HG02588 (cell line): ENCODE results near the gene DIO2.

ENCODE experiments used
- ATAC-seq: cut with Tn5 transposase; IDR thresholded peaks from one replicate; pipeline ENCODE4 v1.9.1; 2021; ENCODE audit warnings: mild to moderate bottlenecking, moderate library complexity; ENCODE audit not compliant: unreplicated experiment

Gene DIO2

DNA sequence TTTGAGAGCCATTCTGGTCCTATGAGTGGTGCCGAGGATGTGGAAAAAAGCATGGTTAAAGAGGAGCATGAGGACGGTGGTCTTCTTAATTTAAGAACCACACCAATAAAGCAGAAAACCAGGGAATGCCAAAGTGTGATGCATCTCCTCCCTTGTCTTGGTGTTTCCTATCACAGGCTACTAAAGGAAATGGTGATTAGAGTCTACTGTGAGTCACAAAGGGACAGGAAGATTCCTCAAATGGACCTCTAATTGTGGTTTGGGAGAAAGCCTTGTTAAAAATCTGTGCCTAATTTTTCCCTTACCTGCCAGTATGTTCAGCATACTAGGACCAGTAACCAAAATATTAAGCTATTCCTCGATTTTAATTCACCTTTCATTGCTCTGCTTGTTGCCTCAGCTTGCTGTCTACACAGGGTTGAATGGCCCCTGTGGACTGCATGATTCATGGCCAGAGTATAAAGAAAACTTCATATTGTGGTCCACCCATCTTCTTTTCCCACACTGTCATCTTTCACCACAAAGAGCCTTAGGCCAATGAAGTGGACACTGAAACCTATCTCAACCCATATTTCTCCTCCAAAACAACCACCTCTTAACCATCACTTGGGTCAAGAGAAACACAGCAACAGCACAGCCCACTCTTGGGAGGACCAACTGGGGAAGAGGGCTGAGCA is 38.8 kb downstream of the DIO2 start:
- no peak for ATAC-seq

DNA sequence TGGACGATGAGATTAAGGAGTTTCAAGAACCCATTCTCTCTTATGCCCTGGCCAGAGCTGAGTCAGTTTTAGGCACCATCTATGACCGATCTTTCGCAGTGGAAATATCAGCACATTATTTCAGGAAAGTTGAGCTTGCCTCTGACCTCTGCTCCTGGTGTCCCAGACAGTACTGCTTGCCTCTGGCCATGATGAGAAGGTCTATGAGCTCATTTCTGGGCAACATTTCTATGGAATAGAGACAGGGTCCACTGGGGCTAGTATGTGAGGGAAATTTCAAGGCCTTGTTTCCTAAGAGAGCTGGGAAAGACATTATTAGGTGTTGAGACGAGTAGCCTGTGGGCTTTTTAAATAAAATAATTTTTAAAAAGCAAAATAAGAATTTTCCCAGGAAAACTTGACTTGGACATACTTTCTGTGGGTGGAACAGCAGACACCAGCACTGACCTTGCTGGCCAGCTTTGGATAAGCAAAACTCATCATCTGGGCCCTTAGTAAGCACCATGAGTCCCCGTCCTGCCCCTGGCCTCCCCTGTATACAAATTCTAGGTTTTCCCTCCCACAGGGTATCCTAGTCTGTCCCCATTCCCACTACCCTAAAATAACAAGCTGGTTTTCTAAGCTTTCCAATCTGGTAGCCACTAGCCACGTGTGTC is 43.4 kb downstream of the DIO2 start:
- ATAC-seq: no peak

- no peak for ATAC-seq
Measured at GRCh38 chr14:80164991-80165721, 46.1 kb downstream of the DIO2 start.

DNA sequence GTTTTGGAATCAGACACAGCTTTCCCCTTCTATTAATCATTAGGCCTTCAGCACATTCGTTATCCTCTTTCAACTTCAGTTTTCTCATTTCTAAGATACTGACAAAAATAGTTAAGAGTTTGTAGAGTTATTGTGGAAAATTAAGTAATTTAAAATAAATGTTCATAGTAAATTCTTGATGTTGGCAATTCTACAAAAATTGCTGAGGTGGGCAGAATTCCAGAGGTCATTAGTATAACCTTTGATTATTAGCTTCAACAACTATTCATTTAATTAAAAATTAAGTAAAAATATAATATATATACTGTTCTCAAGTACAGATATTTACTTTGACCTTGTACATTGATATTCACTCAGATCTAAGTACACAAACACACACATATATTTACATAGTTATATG is 58.5 kb downstream of the DIO2 start:
- no peak for ATAC-seq

DNA sequence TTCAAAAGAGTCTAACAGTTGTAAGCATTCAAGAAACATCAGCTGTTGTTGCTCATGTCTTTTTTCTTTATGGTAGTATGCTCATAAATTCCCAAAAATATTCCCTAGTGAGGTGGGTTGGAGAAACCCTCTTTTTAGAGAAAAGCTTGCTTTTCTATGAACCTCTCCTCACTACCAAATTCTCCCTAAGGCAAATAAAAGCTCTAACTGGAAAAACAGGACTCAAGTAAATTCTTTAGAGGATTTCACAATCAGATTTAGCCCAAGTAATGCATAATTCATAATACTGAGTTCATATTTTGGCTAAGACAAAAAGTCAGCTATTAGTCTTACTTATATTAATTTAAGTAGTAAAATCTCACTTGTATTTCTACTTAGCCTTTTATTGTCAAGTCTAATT is 59.1 kb downstream of the DIO2 start:
- no peak for ATAC-seq

DNA sequence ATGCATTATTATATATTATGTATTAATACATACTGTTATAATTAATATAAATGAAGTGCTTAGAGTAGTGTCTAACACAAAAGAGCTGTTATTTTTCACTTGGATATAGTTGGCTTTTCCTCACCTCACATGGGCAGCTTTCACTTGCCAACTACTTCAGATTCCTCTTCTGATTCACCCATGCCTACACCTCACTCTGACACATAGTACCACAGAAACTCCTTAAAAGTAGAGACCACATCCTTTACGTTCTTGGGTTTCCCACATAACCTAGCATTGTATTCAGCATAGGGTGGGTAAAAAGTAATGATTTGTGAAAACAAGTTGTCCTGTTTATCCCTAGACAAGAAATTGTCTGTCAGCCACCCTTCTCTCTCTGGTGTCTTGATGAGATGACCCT is 61.0 kb downstream of the DIO2 start:
- ATAC-seq: no peak
